Ovary (tissue), 9 donors: Measurements from ENCODE around the gene PRKD1. TPM values are rescaled to one million over a fixed set of nuclear protein-coding genes. Genes with fewer than 3 reads are reported as not detected.
"Not testable (repeated sequence)": the region's sequence is repeated elsewhere in the genome, so short reads cannot be mapped to it uniquely, and the experiment has no call there.

Experiments
- DNase-seq, 5 donors: peaks; one replicate each; pipeline ENCODE4 v3.0.0-alpha.2; 2019 to 2020
- H3K27ac ChIP-seq, 2 donors: fragments of 200-600 bp; one replicate each; pipeline versions ENCODE4 v1.5.1 to v1.8.0; 2019 to 2022
- H3K27me3 ChIP-seq: fragments of 200-600 bp; one replicate; pipeline ENCODE4 v1.8.0; 2022
- H3K36me3 ChIP-seq: fragments of 200-600 bp; sonication (generic); one replicate; pipeline ENCODE4 v1.5.1; 2019
- H3K4me1 ChIP-seq: one replicate; pipeline ENCODE4 v1.8.1; 2013; ENCODE audit warnings: mild to moderate bottlenecking, moderate library complexity; ENCODE audit not compliant: insufficient read depth
- H3K4me3 ChIP-seq: fragments of 200-600 bp; sonication (generic); one replicate; pipeline ENCODE4 v1.5.1; 2017
- H3K9me3 ChIP-seq, 2 donors: fragments of 200-600 bp in 1 of 2; sonication (generic) in 1 of 2; one replicate each; pipeline versions ENCODE4 v1.5.1 to v1.8.1; 2013 to 2019; ENCODE audit warnings: mild to moderate bottlenecking in 1 of 2, moderate library complexity in 1 of 2
- EP300 ChIP-seq: sonication (generic); formaldehyde crosslinking; IDR thresholded peaks from one replicate; pipeline ENCODE4 v1.6.1; 2017; ENCODE audit warnings: antibody characterized with exemption
- POLR2A ChIP-seq: fragments of 450-650 bp; IDR thresholded peaks from one replicate; pipeline ENCODE4 v1.6.1; 2017; ENCODE audit warnings: antibody characterized with exemption, mild to moderate bottlenecking, moderate library complexity
- WGBS, 3 donors: extraction: QIAGEN DNeasy Blood & Tissue Kit in 1 of 3; methylation state at CpG; one replicate each; pipeline versions ENCODE4 v1.1.5 to v1.1.7; 2013 to 2017; 5-methylcytosine and 5-hydroxymethylcytosine counted together
- intact Hi-C, 4 donors: fragments of 100-400 bp; cut with DNase I; formaldehyde crosslinking; loops; one replicate each; pipeline versions ENCODE4 v1.11.0 to v1.15.1; 2022 to 2023
- polyA plus RNA-seq, 2 donors: library from polyadenylated mRNA; stranded (reverse); fragments of 200-250 nt in 1 of 2; fragments of 350-450 nt in 1 of 2; fragmentation: Illumina TruSeq in 1 of 2; extraction: RNeasy Lipid Tissue Mini Kit (QIAGEN cat#74804) in 1 of 2; gene quantifications; one replicate each; pipeline ENCODE4 v1.2.3, GENCODE V29; 2013 to 2014
- total RNA-seq, 7 donors: library from RNA; depleted of rRNA in 2 of 7; stranded (reverse); fragments of >200 nt in 2 of 7; fragmentation: NEBNext Ultra II Directional in 3 of 7; extraction: Animal tissue kit (Norgen Biotek cat#: 25700) in 3 of 7; gene quantifications; one replicate each; pipeline versions ENCODE4 v1.1.0 to v1.2.4, GENCODE V29; 2016 to 2023
- TF ChIP-seq, protein P1 (sequence below), 3 donors: fragments of 450-650 bp in 2 of 3; fragments of 200-600 bp in 1 of 3; IDR thresholded peaks; one replicate each; pipeline versions ENCODE4 v1.5.1 to v1.8.0; 2016 to 2022; ENCODE audit warnings: antibody characterized with exemption in 3 of 3, mild to moderate bottlenecking in 1 of 3
- donor health status: DM: no; HTN: no; CAD: no; lungs with moderate emphysema.
- donor health status: DM: no; HTN: no; CAD: no.
- donor health status: Bipolar disorder and iron deficiency.
- donor health status: DM: yes; HTN: yes; CAD: no.
- donor health status: DM: no; HTN: no; CAD: no.
- donor health status: DM: yes; HTN: yes; CAD: no.

Gene PRKD1
- total and polyA plus RNA-seq, 9 donors = 7.7 to 39.9 (median 21.6) TPM

DNA sequence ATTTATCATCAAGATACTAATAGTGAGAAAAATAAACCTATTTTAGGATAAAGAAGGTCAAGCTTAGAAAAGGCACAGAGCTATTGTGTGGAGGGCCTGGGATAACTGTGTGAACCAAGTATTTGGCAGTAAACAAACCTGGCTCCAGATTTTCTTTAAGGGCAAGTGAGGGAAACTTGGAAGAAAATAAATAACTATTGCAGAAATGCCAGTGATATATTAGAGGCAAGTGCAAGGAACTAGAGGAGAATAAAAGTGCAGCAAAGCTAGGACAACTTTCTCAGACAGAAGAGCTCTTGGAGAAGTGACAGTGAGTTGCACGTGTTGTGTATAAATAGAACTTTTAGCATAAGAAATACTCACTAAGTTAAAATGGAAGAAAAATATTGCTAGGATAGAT is 83.7 kb downstream of the PRKD1 start:
- H3K9me3 ChIP-seq = peaks cover 0 to 5% of the 10 kb centered on the region in 2 donors
- no peak overlapping the region for H3K27ac ChIP-seq
- H3K4me1 ChIP-seq = no peaks in the 10 kb centered on the region
- DNase-seq = no peak
- TF ChIP-seq EP300 (no peak), POLR2A (no peak)
- TF ChIP-seq, protein P1, sequence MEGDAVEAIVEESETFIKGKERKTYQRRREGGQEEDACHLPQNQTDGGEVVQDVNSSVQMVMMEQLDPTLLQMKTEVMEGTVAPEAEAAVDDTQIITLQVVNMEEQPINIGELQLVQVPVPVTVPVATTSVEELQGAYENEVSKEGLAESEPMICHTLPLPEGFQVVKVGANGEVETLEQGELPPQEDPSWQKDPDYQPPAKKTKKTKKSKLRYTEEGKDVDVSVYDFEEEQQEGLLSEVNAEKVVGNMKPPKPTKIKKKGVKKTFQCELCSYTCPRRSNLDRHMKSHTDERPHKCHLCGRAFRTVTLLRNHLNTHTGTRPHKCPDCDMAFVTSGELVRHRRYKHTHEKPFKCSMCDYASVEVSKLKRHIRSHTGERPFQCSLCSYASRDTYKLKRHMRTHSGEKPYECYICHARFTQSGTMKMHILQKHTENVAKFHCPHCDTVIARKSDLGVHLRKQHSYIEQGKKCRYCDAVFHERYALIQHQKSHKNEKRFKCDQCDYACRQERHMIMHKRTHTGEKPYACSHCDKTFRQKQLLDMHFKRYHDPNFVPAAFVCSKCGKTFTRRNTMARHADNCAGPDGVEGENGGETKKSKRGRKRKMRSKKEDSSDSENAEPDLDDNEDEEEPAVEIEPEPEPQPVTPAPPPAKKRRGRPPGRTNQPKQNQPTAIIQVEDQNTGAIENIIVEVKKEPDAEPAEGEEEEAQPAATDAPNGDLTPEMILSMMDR (IDR thresholded peaks at IDR 0.05) = no peak
- no peaks in the 10 kb centered on the region for H3K36me3 ChIP-seq
- intact Hi-C loops = no loop called here
- no peaks in the 10 kb centered on the region for H3K27me3 ChIP-seq
- WGBS, 3 donors = 67 to 88% (median 80%) methylated on average over 1 of the region's 1 CpG
- no peak overlapping the region for H3K4me3 ChIP-seq

DNA sequence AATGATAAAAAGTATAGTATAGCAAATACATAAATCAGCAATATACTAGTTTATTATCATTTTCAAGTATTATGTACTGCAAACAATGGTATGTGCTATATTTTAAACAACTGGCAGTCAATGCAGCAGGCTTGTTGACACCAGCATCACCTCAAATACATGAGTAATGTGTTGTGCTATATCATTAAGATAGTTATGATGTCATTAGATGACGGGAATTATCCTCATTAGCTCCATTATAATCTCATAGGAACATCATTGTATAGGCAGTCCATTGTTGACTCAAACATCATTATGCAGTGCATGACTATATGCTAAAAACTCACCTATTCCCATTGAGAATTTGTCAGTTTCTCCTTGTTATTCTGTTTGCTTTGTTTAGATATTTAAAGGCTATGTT is 85.4 kb downstream of the PRKD1 start:
- H3K27me3 ChIP-seq = no peaks in the 10 kb centered on the region
- 54 to 100% (median 93%) methylated on average over 1 of the region's 1 CpG for WGBS, 3 donors
- intact Hi-C loops = no loop called here
- H3K36me3 ChIP-seq = no peaks in the 10 kb centered on the region
- TF ChIP-seq EP300 (no peak), POLR2A (no peak)
- TF ChIP-seq, protein P1 (IDR thresholded peaks at IDR 0.05) = no peak
- no peak overlapping the region for H3K4me3 ChIP-seq
- no peak for DNase-seq
- peaks cover 0 to 5% of the 10 kb centered on the region in 2 donors for H3K9me3 ChIP-seq
- H3K27ac ChIP-seq = no peak overlapping the region
- H3K4me1 ChIP-seq = no peaks in the 10 kb centered on the region

DNA sequence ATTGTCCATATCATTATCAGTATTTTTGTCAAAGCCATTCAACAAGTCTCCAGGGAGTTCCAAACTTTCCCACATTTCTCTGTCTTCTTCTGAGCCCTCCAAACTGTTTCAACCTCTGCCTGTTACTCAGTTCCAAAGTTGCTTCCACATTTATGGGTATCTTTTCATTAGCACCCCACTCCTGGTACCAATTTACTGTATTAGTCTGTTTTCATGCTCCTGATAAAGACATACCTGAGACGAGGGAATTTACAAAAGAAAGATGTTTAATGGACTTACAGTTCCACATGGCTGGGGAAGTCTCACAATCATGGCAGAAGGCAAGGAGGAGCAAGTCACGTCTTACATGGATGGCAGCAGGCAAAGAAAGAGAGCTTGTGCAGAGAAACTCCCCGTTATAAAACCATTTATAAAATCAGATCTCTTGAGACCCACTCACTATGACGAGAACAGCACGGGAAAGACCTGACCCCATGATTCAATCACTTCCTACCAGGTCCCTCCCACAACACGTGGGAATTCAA is 87.2 kb downstream of the PRKD1 start:
- WGBS, 3 donors = 92 to 97% (median 96%) methylated on average over 6 of the region's 6 CpGs
- intact Hi-C loops, H3K36me3 ChIP-seq, H3K9me3 ChIP-seq, H3K27me3 ChIP-seq, H3K4me3 ChIP-seq, DNase-seq, H3K4me1 ChIP-seq, H3K27ac ChIP-seq: not testable (repeated sequence)

DNA sequence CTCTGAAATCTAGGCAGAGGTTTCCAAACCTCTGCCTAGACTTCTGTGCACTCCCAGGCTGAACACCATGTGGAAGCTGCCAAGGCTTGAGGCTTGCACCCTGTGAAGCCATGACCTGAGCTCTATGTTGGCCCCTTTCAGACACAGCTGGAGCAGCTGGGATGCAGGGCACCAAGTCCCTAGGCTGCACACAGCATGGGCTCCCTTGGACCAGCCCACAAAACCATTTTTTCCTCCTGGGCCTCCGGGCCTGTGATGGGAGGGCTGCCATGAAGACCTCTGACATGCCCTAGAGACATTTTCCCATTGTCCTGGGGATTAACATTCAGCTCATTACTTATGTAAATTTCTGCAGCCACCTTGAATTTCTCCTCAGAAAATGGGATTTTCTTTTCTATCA is 88.0 kb downstream of the PRKD1 start:
- H3K27me3 ChIP-seq, intact Hi-C loops, H3K4me1 ChIP-seq, H3K4me3 ChIP-seq, DNase-seq, H3K36me3 ChIP-seq, H3K27ac ChIP-seq, H3K9me3 ChIP-seq: not testable (repeated sequence)
- 50 to 100% (median 96%) methylated on average over 1 of the region's 1 CpG for WGBS, 3 donors

DNA sequence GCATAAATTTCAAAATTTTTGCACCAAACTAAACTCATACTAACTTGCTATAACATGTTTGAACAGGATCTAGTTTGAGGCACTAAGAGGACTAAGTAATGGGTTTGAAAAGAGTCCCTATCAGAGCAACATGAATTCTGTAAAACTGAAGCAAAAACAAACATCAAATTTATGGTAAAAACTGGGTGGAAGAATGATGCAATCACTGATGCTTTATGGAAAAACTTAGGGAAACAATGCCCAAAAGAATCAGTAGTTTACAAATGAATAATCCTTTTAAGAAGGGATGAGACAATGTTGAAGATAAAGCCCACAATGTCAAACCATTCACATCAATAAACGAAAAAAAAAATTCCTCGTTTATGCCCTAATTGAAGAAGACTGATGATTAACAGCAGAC is 88.9 kb downstream of the PRKD1 start:
- H3K27ac ChIP-seq = no peak overlapping the region
- WGBS, 3 donors = 71 to 97% (median 75%) methylated on average over 2 of the region's 2 CpGs
- intact Hi-C loops = no loop called here
- no peak for DNase-seq
- no peaks in the 10 kb centered on the region for H3K36me3 ChIP-seq
- no peaks in the 10 kb centered on the region for H3K27me3 ChIP-seq
- H3K9me3 ChIP-seq = peaks cover 0 to 5% of the 10 kb centered on the region in 2 donors
- no peaks in the 10 kb centered on the region for H3K4me1 ChIP-seq
- TF ChIP-seq, protein P1 (IDR thresholded peaks at IDR 0.05) = no peak
- no peak for TF ChIP-seq EP300
- no peak for TF ChIP-seq POLR2A
- H3K4me3 ChIP-seq = no peak overlapping the region

DNA sequence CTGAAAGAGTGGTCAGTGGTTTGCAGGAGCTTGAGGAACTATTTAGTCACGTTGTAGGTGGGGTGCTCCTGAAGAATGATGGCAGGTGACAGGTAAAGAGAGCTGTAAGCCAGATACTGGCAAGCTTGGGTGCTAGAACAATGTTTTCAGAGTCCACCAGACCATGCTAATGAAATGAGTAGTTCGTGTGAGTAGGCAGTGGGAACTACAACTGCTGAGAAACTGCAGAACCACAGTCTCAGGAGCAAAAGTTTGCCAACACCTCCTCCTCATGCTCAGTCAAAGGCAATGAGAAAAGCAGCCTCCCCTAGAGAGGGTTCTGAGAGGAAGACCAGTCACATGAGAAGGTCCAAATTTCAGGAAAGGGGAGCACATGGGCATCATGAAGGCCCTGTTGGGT is 91.3 kb downstream of the PRKD1 start:
- H3K27ac ChIP-seq = no peak overlapping the region
- H3K4me1 ChIP-seq = no peaks in the 10 kb centered on the region
- H3K27me3 ChIP-seq = no peaks in the 10 kb centered on the region
- no peak overlapping the region for H3K4me3 ChIP-seq
- 88 to 93% (median 90%) methylated on average over 2 of the region's 2 CpGs for WGBS, 3 donors
- intact Hi-C loops = no loop called here
- peaks cover 0 to 5% of the 10 kb centered on the region in 2 donors for H3K9me3 ChIP-seq
- TF ChIP-seq POLR2A = no peak
- TF ChIP-seq, protein P1 (IDR thresholded peaks at IDR 0.05) = no peak
- no peak for TF ChIP-seq EP300
- DNase-seq = no peak
- H3K36me3 ChIP-seq = no peaks in the 10 kb centered on the region
